Left forelimb (tissue), 1 donor: ENCODE data around the gene RNGTT.
"Not testable (repeated sequence)": the region's sequence is repeated elsewhere in the genome, so short reads cannot be mapped to it uniquely, and the experiment has no call there.

Source experiments
- DNase-seq: peaks from one replicate; pipeline ENCODE4 v3.0.0-alpha.2; 2018; ENCODE audit warnings: low spot score

RNGTT gene

GRCh38 chr6:88722686-88723085 is 240.7 kb downstream of the RNGTT start:
- no peak for DNase-seq

GRCh38 chr6:88716399-88716798 is 247.0 kb downstream of the RNGTT start:
- DNase-seq = not testable (repeated sequence)

GRCh38 chr6:88712243-88712936 is 251.0 kb downstream of the RNGTT start:
- DNase-seq = no peak

- DNase-seq = no peak
Observed at GRCh38 chr6:88709819-88710246, 253.6 kb downstream of the RNGTT start.

- DNase-seq = no peak
Observed at GRCh38 chr6:88708197-88708744, 255.1 kb downstream of the RNGTT start.

- DNase-seq = no peak
Observed at GRCh38 chr6:88705601-88706000, 257.8 kb downstream of the RNGTT start.

- DNase-seq = no peak
Observed at GRCh38 chr6:88704980-88705379, 258.4 kb downstream of the RNGTT start.

- no peak for DNase-seq
Observed at GRCh38 chr6:88702956-88703556, 260.4 kb downstream of the RNGTT start.

- no peak for DNase-seq
Observed at GRCh38 chr6:88698661-88699060, 264.8 kb downstream of the RNGTT start.

GRCh38 chr6:88695937-88696336 is 267.5 kb downstream of the RNGTT start:
- no peak for DNase-seq

GRCh38 chr6:88683734-88684133 is 279.7 kb downstream of the RNGTT start:
- DNase-seq = no peak

GRCh38 chr6:88680654-88681053 is 282.8 kb downstream of the RNGTT start:
- DNase-seq = no peak

- no peak for DNase-seq
Observed at GRCh38 chr6:88679841-88680240, 283.6 kb downstream of the RNGTT start.

- no peak for DNase-seq
Observed at GRCh38 chr6:88677356-88677755, 286.1 kb downstream of the RNGTT start.

GRCh38 chr6:88671624-88672023 is 291.8 kb downstream of the RNGTT start:
- no peak for DNase-seq

GRCh38 chr6:88670369-88670768 is 293.0 kb downstream of the RNGTT start:
- DNase-seq = no peak

GRCh38 chr6:88669475-88669874 is 293.9 kb downstream of the RNGTT start:
- DNase-seq = no peak

GRCh38 chr6:88666901-88667300 is 296.5 kb downstream of the RNGTT start:
- no peak for DNase-seq

GRCh38 chr6:88665131-88665530 is 298.3 kb downstream of the RNGTT start:
- no peak for DNase-seq

- no peak for DNase-seq
Observed at GRCh38 chr6:88663801-88664200, 299.6 kb downstream of the RNGTT start.

- DNase-seq = no peak
Observed at GRCh38 chr6:88662653-88663174, 300.7 kb downstream of the RNGTT start.

- no peak for DNase-seq
Observed at GRCh38 chr6:88662163-88662580, 301.2 kb downstream of the RNGTT start.

- DNase-seq = no peak
Observed at GRCh38 chr6:88661136-88661535, 302.3 kb downstream of the RNGTT start.
